Pons (tissue), 1 donor: ENCODE results near the gene DNER.
"Not testable (repeated sequence)": the region's sequence is repeated elsewhere in the genome, so short reads cannot be mapped to it uniquely, and the experiment has no call there.

ENCODE experiments used
- DNase-seq: peaks from one replicate; pipeline ENCODE4 v3.0.0-alpha.2; 2016; ENCODE audit warnings: low spot score

Gene DNER

GRCh38 chr2:229388731-229389130, 325.6 kb downstream of the DNER start:
- DNase-seq, result no peak

DNA sequence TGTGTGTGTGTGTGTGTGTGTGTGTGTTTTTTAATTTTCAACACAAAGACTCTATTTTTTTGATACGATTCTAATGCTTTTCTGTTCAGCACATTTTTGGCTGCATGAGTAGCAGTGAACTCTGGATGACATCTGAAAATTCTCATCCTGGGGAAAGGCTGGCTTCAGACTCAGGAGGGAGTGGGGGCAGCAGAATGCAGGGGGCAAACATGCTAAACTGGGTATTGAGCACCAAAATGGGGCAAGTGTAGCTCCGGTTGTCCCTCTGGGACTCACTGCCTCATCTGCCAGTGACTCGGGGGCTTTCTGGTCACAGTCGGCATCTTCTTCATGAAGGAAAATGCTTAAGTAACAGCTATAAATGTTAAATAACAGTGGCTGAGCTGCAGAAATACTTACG, 326.5 kb downstream of the DNER start:
- DNase-seq, result no peak

DNA sequence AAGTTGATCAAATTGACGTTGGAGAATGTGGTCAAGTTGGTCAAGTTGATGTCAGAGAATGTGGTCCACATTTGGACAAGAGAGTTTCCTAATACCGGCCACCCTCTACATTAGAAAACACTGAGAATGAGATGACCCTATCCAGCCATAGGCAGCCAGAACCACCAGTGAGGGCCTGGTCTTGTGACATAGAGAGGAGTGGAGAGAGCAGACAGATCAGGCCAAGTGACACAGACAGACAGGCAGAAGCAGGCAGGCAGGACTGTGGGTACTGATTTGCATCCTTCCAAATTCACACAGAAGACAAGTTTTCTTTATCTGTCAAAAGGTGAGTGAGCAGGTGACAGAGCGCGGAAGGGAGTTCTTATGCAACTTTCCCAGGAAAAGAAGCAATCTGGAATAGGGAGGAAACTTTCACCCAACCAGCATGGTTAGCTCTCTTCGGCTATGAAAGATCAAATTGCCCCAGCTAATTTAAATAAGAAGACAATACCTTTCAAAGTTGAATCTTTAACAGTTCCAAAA, 334.2 kb downstream of the DNER start:
- no peak for DNase-seq

GRCh38 chr2:229378386-229378785, 336.0 kb downstream of the DNER start:
- DNase-seq, result no peak

DNA sequence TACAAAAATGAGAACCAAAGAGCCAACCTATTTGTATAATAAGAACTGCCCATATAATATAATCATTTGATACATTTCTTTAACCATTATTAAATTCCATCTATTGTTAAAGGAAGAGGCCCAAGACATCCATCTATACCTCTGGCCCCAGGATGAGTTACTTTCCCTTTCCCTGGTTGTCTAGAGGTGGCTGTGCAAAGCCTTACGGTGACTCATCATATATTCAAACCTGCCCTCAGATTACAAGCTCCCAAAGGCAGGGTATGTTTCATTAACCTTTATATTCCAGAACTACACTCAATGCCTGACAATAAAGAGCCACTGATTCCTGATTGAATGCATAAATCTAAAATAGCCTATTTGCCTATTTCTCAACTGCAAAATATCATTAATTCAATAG, 337.5 kb downstream of the DNER start:
- DNase-seq, result no peak

DNA sequence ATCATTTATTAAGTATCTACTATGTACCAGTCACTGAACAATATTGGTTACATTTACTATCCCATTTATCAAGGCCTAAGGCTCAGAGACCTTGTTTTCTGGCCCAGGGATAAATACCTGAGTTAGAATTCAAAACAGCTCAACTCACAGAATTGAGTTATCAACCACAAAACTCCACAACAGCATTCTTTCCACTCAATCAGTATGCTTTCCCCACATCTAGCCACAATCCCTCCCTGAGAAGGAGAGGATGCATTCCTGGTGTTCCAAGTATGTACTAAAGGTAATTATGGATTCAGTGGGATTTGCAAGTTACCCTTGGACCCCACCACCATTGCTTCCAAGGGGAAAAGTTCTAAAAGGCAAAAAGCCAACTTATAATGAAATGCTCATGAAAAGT, 339.1 kb downstream of the DNER start:
- no peak for DNase-seq

DNA sequence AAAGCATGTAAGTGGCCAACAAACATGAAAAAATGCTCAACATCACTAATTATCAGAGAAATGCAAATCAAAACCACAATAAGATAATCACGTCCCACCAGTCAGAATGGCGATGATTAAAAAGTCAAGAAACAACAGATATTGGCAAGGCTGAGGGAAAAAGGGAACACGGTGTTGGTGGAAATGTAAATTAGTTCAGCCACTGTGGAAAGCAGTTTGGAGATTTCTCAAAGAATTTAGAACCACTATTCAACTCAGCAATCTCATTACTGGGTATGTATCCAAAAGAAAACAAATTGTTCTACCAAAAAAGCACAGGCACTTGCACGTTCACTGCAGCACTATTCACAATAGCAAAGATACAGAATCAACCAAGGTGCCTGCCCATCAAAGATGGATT, 341.0 kb downstream of the DNER start:
- not testable (repeated sequence) for DNase-seq

- no peak for DNase-seq
Observed at GRCh38 chr2:229372207-229372606, 342.1 kb downstream of the DNER start.

DNA sequence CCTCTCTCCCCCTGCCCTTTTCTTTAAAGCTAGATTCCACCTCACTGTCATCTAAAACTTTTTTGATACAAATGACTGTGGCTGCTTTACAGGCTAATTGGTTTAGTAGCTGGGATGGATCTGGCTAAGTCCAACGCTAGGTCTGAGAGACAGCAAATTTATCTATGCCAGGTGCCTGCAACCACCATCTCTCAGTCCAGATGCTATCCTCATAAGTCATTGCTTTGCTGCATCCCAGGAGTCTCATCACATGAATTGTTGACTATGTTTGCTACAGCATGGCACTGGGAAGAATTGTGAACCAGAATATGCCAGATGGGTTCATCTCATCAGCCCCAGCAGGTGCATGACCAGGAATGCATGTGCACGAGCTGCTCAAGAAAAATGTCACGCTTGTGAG, 343.3 kb downstream of the DNER start:
- no peak for DNase-seq

DNA sequence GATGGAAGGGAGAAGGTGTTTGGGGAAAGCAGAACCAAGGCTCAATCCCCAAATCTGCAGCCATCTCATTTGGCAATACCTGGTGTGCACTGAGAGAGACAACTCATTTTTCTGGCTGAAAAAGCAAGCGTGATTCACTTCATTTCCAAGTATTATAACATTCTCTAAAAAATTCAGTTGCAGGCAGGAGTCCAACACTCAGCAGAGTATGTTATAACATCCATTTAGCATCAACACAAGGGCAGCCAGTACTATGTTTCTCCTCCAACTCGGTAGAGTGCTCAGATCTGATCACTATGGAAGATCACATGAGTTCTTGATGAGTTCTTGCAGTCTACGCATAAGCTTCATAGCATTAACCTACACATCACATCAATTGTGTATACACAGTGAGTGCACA, 343.8 kb downstream of the DNER start:
- DNase-seq, result no peak

- DNase-seq, result no peak
Observed at GRCh38 chr2:229363185-229363814, 351.1 kb downstream of the DNER start.

DNA sequence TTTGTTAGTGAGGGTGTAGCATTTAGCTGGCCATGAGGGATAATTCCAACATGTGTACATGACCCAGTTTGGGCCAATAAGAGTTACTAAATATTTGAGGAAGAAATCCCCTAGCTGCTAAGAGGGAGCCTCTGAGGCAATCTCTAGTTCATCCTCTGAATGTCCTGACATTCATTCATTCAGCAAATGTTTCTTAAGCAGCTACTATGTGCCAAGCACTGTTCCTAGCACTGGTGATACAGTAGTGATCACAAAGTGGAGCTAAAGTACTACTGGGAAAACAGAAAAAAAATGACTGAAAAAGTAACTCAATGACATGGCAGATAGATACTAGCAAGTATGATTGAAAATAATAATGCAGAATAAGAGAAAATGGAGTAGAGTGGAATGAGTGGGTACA, 363.5 kb downstream of the DNER start:
- DNase-seq, result no peak

- no peak for DNase-seq
Observed at GRCh38 chr2:229350117-229350805, 364.1 kb downstream of the DNER start.

DNA sequence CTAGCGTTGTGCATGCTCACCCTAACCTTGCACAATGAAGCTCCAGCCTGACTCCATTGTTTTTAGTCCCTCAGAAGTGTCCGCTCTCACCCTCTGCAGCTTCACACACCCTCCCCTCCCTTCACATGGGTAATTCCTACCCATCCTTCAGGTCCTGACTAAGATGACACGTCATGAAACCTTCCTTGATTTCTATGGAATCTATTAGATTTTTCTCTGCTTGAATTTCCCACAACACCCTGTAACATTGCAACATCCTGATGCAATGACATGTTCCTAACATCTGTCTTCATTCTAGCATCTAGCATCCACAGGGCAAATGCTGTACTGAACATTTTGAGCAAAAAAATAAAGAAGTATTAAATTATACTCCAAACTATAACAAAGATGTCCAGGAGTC, 366.2 kb downstream of the DNER start:
- DNase-seq, result no peak

DNA sequence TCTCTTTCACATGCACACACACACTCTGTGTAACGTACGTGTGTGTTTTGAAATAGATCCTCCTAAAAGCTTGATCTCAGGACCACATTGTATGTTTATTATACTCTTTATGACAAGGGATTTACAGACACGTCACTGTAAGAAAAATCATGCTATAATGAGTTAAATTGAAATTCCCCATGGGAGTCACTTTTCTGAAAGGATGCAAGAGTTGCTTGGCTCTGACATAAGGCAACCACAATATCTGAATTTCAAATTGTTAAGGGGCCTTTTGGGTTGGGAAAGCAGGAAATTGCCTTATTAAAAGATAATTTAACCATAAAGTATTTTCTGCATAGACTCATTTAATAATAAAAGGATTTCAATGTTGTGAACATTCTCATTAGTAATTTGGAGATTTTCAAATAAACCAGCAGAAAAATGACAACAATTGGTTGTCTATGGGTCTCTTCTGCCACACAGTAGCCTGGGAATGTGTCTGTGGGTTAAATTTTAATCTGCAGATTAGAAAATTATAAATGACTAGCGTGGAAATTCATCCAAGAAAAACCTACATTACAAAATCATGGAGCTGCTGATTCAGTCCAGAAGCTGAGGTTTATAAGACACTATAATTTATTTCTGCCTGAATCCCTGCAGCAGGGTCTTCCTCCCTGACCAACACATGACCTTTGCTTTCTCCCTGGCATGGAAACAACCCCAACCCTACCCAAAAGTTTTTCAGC, 367.4 kb downstream of the DNER start:
- DNase-seq, result no peak

GRCh38 chr2:229344955-229345354, 369.4 kb downstream of the DNER start:
- DNase-seq, result no peak

DNA sequence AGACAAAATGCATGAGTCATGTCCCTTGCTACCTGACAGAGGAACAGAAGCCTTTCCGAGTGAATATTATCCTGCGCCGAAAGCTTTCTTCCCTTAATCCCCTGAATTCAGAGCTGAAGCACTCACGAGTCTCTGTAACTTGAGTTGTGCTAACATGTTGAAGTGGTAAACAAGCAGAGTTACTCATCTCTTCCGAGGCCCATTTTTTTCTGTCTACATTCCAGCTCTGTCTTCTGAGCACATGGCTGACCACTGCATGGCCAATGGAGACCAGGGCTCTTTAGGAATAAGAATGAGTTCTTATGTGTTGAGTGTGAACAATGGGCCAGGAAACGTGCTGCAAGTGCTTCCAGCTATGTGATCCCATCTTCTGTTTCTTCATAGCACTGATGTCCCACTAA, 370.2 kb downstream of the DNER start:
- no peak for DNase-seq

DNA sequence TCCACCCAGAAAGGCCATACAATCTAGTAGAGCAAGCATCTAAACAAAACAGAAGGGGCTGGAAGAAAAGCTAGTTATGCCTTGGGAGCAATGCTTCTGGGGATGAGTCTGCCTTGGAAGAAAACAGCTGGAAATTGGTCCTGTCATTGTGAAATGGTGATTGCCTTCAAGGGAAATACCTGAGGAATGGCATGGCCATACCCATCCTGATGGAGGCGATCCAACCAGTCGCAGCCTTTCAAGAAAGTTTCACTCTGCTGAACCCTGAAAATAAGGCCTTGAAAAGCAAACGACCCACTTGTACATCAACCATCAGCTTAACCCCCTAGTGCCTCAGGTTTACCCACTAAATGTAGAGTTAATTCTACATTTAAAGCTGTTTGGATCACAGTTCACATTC, 370.7 kb downstream of the DNER start:
- DNase-seq, result no peak

DNA sequence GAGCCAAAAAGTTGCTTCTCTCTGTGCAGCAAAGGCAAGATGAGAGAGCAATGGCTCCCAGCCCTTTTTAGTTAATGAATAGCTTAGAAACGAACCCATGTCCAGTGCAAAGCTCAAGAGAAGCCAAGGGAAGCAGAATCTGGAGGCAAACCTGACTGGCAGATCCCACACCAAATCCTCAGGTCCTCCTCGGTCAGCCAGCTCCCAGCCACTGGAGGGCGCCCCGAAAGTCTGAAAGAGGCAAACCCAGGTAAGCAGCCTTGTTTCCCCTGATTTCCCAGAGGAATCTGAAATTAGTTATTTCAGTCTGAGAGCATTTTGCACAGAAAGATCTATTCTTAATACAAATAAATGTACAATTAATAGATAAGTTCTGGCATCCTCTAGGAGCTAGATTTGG, 372.0 kb downstream of the DNER start:
- no peak for DNase-seq

- no peak for DNase-seq
Observed at GRCh38 chr2:229340086-229340760, 374.1 kb downstream of the DNER start.

DNA sequence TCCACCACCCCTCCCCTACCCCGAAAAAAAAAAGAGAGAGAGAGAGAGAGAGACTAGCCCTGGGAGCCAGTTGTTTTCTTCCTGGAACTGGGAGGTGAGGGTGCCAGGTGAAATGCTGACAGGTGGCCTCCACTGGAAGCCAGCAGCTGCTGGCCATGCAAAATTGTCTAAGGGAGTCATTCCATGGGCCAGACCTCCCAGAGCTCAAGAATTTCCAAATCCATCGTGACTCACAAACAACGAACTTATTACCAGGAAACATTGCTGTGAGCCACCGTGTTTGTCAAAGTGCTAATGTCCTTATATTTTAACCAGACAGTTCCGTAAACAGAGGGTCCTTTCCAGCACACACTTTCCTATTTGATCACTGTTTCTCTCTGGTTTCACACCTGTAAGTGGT, 374.7 kb downstream of the DNER start:
- DNase-seq, result no peak

GRCh38 chr2:229339171-229339570, 375.2 kb downstream of the DNER start:
- DNase-seq, result not testable (repeated sequence)
